T-helper 22 cell (primary cell): Measurements from ENCODE around the gene SAMD4A.

Source experiments
- DNase-seq: peaks from one replicate; pipeline ENCODE4 v3.0.0-alpha.2; 2020; ENCODE audit warnings: low read depth

The SAMD4A gene

GRCh38 chr14:54567224-54567638, 303 bp downstream of the SAMD4A start:
- no peak for DNase-seq

GRCh38 chr14:54567639-54568561, 972 bp downstream of the SAMD4A start:
- DNase-seq = peak; percentile 14

- no peak for DNase-seq
These were observed 2.1 kb downstream of the SAMD4A start for GRCh38 chr14:54568821-54569595.

- DNase-seq = no peak
These were observed 3.1 kb downstream of the SAMD4A start for GRCh38 chr14:54570047-54570446.

- DNase-seq = no peak
These were observed 3.9 kb downstream of the SAMD4A start for GRCh38 chr14:54570631-54571415.

- no peak for DNase-seq
These were observed 5.4 kb downstream of the SAMD4A start for GRCh38 chr14:54572316-54572715.

- no peak for DNase-seq
These were observed 7.6 kb downstream of the SAMD4A start for GRCh38 chr14:54574528-54574927.

GRCh38 chr14:54577494-54577893, 10.6 kb downstream of the SAMD4A start:
- no peak for DNase-seq

- no peak for DNase-seq
These were observed 11.0 kb downstream of the SAMD4A start for GRCh38 chr14:54577977-54578376.

- no peak for DNase-seq
These were observed 12.7 kb downstream of the SAMD4A start for GRCh38 chr14:54579621-54580020.

- DNase-seq = no peak
These were observed 14.0 kb downstream of the SAMD4A start for GRCh38 chr14:54580933-54581332.

- DNase-seq = no peak
These were observed 15.4 kb downstream of the SAMD4A start for GRCh38 chr14:54582334-54582733.

GRCh38 chr14:54584097-54584496, 17.2 kb downstream of the SAMD4A start:
- DNase-seq = no peak

GRCh38 chr14:54585214-54585613, 18.3 kb downstream of the SAMD4A start:
- DNase-seq = no peak

GRCh38 chr14:54589076-54589475, 22.1 kb downstream of the SAMD4A start:
- DNase-seq = no peak

GRCh38 chr14:54589843-54590242, 22.9 kb downstream of the SAMD4A start:
- DNase-seq = no peak

GRCh38 chr14:54590481-54590880, 23.6 kb downstream of the SAMD4A start:
- no peak for DNase-seq

GRCh38 chr14:54591461-54591860, 24.5 kb downstream of the SAMD4A start:
- DNase-seq = no peak

GRCh38 chr14:54591866-54592265, 24.9 kb downstream of the SAMD4A start:
- DNase-seq = no peak

- no peak for DNase-seq
These were observed 26.9 kb downstream of the SAMD4A start for GRCh38 chr14:54593860-54594259.

GRCh38 chr14:54594537-54594936, 27.6 kb downstream of the SAMD4A start:
- no peak for DNase-seq

- DNase-seq = no peak
These were observed 31.0 kb downstream of the SAMD4A start for GRCh38 chr14:54597795-54598443.
